K562 (cell line): ENCODE data around the gene CEP162. TPM values are rescaled to one million over a fixed set of nuclear protein-coding genes. Genes with fewer than 3 reads are reported as not detected.
A peak's percentile ranks its signal among the peaks of the same experiment; 100 is the strongest.

Experiments used
- BRF1 ChIP-seq: IDR thresholded peaks from 3 replicates; pipeline ENCODE4 v1.6.1; 2011; ENCODE audit warnings: borderline replicate concordance, mild to moderate bottlenecking; ENCODE audit not compliant: insufficient read length; ENCODE audit errors: extremely low read depth
- ESRRA ChIP-seq: fragments of 450-650 bp; IDR thresholded peaks from 2 replicates; pipeline ENCODE4 v1.6.1; 2014; ENCODE audit warnings: low read depth, mild to moderate bottlenecking, moderate library complexity, borderline replicate concordance
- HMBOX1 ChIP-seq: sonication (generic); IDR thresholded peaks from 2 replicates; pipeline ENCODE4 v1.6.1; 2016
- MAX ChIP-seq: sonication (generic); formaldehyde crosslinking; IDR thresholded peaks from 2 replicates; pipeline ENCODE4 v1.9.0; 2022; ENCODE audit warnings: mild to moderate bottlenecking, missing genetic modification reagents
- PHF20 ChIP-seq: fragments of 450-650 bp; IDR thresholded peaks from 2 replicates; pipeline ENCODE4 v1.6.1; 2018; ENCODE audit not compliant: partially characterized antibody
- SLC30A9 ChIP-seq: fragments of 250-450 bp; sonication (Bioruptor Pico); IDR thresholded peaks from 2 replicates; pipeline ENCODE4 v1.8.0; 2022; ENCODE audit warnings: mild to moderate bottlenecking, moderate library complexity
- TCF7L2 ChIP-seq: fragments of 150-350 bp; IDR thresholded peaks from 2 replicates; pipeline ENCODE4 v1.6.1; 2016; ENCODE audit warnings: low read depth, mild to moderate bottlenecking, low read length, moderate library complexity
- TFE3 ChIP-seq: fragments of 450-650 bp; formaldehyde crosslinking; IDR thresholded peaks from 2 replicates; pipeline ENCODE4 v1.4.0; 2020; ENCODE audit warnings: mild to moderate bottlenecking, mixed read lengths
- TOE1 ChIP-seq, 2 experiments: fragments of 450-650 bp in 1 of 2; sonication (generic) in 1 of 2; formaldehyde crosslinking in 1 of 2; IDR thresholded peaks; 2 replicates each; pipeline versions ENCODE4 v1.7.1 to v1.8.0; 2016 to 2022; ENCODE audit warnings: borderline replicate concordance in 2 of 2, mild to moderate bottlenecking in 2 of 2, antibody characterized with exemption in 1 of 2, inconsistent platforms in 1 of 2, low read depth in 1 of 2, missing genetic modification reagents in 1 of 2, moderate library complexity in 1 of 2
- UBTF ChIP-seq, 2 experiments: IDR thresholded peaks; 2 replicates each; pipeline ENCODE4 v1.6.1; 2012; ENCODE audit warnings: improper control_type of control experiment in 2 of 2, low read depth in 2 of 2, low read length in 2 of 2, borderline replicate concordance in 1 of 2
- WHSC1 ChIP-seq: IDR thresholded peaks from one replicate; pipeline ENCODE4 v1.6.1; 2012; ENCODE audit warnings: low read length, control low read depth, inconsistent platforms
- ZBTB11 ChIP-seq, 3 experiments: fragments of 200-800 bp in 1 of 3; fragments of 250-450 bp in 1 of 3; fragments of 450-650 bp in 1 of 3; sonication (Bioruptor Pico) in 1 of 3; sonication (Bioruptor generic) in 1 of 3; formaldehyde crosslinking in 1 of 3; IDR thresholded peaks; 2 replicates each; pipeline versions ENCODE4 v1.6.1 to v1.8.0; 2016 to 2022; ENCODE audit warnings: mild to moderate bottlenecking in 2 of 3, missing genetic modification characterization in 2 of 3, missing compliant biosample characterization in 1 of 3, moderate library complexity in 1 of 3
- ZNF253 ChIP-seq: fragments of 250-450 bp; sonication (Bioruptor Pico); conservative IDR thresholded peaks from 2 replicates; pipeline ENCODE4 v1.6.1; 2021; ENCODE audit warnings: mild to moderate bottlenecking
- ZNF766 ChIP-seq: fragments of 200-800 bp; sonication (Bioruptor generic); conservative IDR thresholded peaks from 2 replicates; pipeline ENCODE4 v1.6.1; 2016; ENCODE audit warnings: missing genetic modification characterization, missing compliant biosample characterization
- ZNF830 ChIP-seq: fragments of 250-450 bp; sonication (Bioruptor Pico); IDR thresholded peaks from 2 replicates; pipeline ENCODE4 v1.5.0; 2021; ENCODE audit warnings: mild to moderate bottlenecking
- polyA plus RNA-seq, 8 experiments: library from polyadenylated mRNA; depleted of rRNA in 4 of 8; stranded (reverse) in 5 of 8; unstranded in 3 of 8; fragments of >200 nt; fragmentation: Nextera tagmentation in 2 of 8; fragmentation: Illumina TruSeq in 1 of 8; extraction: Ambion mirVana in 2 of 8; extraction: Trizol in 1 of 8; gene quantifications; 2 replicates each; pipeline versions ENCODE4 v1.2.1 to v1.2.3, GENCODE V29; 2011 to 2014; ENCODE audit warnings: inconsistent platforms in 1 of 8, missing spikeins in 1 of 8
- total RNA-seq, 7 experiments: library from RNA; depleted of rRNA in 6 of 7; stranded (reverse); fragments of >200 nt in 6 of 7; fragmentation: Illumina TruSeq in 2 of 7; extraction: Trizol in 2 of 7; gene quantifications; 2 replicates each; pipeline versions ENCODE4 v1.2.1 to v1.2.3, GENCODE V29; 2011 to 2021; ENCODE audit warnings: low replicate concordance in 1 of 7

The CEP162 gene
- total and polyA plus RNA-seq, 9 of the 15 experiments (the other 6 are each of a cell fraction or from before 2014, with no cell fraction given): 3.9 to 8.6 (median 6.7) TPM

- TF ChIP-seq MAX (CRISPR knock-in tag) (peak; percentile 82), ZNF830 (no peak), TCF7L2 (no peak), HMBOX1 (no peak), WHSC1 (no peak), TOE1 (IDR thresholded peaks at IDR 0.05; ENCODE audit: borderline replicate concordance) (peak; percentile 99), TOE1 (CRISPR knock-in tag; IDR thresholded peaks at IDR 0.05; ENCODE audit: borderline replicate concordance, low read depth) (no peak), ZNF253 (CRISPR knock-in tag) (no peak), BRF1 (no peak), SLC30A9 (CRISPR knock-in tag) (no peak), ZNF766 (peak; percentile 65; the same call in 1 of the 2 replicates), PHF20 (peak; percentile 93), ZBTB11 (CRISPR knock-in tag; IDR thresholded peaks at IDR 0.05) (0 out of 6 replicates have a peak, but pooled peaks of 1 of the 3 experiments have one; percentile 45), ESRRA (peak; percentile 54; the same call in 1 of the 2 replicates), TFE3 (peak; percentile 99), UBTF (IDR thresholded peaks at IDR 0.05; ENCODE audit: borderline replicate concordance in 1 of 2, low read depth in 2 of 2, low read length in 2 of 2) (no peak)
Measured at GRCh38 chr6:84227434-84228197, at the start of gene CEP162 (continued).
